Loucy (cell line): Measurements from ENCODE around the gene TECTB.

Experiments
- EZH2phosphoT487 ChIP-seq: fragments of 200-600 bp; IDR thresholded peaks from 2 replicates; pipeline ENCODE4 v1.6.1; 2018; ENCODE audit warnings: antibody characterized with exemption, mild to moderate bottlenecking, moderate library complexity, borderline replicate concordance
- TF ChIP-seq, protein P1 (sequence below): fragments of 200-600 bp; sonication (generic); conservative IDR thresholded peaks from 2 replicates; pipeline ENCODE4 v1.5.1; 2014; ENCODE audit warnings: mild to moderate bottlenecking, antibody characterized with exemption, low read length

DNA sequence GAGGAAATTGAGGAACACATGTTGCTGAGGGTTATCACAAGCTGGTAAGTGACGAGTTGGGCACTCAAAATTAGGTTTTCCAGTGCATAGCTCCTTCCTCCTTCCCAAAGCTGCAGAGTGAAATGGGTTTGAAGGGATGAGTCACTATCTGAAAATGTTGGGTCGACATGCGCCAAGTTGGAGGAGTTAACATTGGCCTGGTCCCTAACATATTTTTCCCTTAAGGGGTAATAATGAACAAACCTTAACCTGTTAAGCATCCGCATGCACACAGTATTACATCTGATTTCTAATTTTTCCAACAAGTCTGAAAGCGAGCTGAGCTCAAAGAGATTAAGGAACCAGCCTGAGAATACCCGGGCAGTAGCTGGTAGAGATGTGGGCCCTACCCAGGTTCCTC is 20.7 kb upstream of the TECTB start:
- TF ChIP-seq, protein P1, sequence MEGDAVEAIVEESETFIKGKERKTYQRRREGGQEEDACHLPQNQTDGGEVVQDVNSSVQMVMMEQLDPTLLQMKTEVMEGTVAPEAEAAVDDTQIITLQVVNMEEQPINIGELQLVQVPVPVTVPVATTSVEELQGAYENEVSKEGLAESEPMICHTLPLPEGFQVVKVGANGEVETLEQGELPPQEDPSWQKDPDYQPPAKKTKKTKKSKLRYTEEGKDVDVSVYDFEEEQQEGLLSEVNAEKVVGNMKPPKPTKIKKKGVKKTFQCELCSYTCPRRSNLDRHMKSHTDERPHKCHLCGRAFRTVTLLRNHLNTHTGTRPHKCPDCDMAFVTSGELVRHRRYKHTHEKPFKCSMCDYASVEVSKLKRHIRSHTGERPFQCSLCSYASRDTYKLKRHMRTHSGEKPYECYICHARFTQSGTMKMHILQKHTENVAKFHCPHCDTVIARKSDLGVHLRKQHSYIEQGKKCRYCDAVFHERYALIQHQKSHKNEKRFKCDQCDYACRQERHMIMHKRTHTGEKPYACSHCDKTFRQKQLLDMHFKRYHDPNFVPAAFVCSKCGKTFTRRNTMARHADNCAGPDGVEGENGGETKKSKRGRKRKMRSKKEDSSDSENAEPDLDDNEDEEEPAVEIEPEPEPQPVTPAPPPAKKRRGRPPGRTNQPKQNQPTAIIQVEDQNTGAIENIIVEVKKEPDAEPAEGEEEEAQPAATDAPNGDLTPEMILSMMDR = no peak
- TF ChIP-seq EZH2phosphoT487 = no peak
